HG03342 (cell line): ENCODE data around the gene PRKG2.
"Not testable (repeated sequence)": the region's sequence is repeated elsewhere in the genome, so short reads cannot be mapped to it uniquely, and the experiment has no call there.

Experiments
- ATAC-seq: cut with Tn5 transposase; IDR thresholded peaks from one replicate; pipeline ENCODE4 v1.9.1; 2021; ENCODE audit warnings: mild to moderate bottlenecking, moderate library complexity; ENCODE audit not compliant: unreplicated experiment

Gene PRKG2, protein sequence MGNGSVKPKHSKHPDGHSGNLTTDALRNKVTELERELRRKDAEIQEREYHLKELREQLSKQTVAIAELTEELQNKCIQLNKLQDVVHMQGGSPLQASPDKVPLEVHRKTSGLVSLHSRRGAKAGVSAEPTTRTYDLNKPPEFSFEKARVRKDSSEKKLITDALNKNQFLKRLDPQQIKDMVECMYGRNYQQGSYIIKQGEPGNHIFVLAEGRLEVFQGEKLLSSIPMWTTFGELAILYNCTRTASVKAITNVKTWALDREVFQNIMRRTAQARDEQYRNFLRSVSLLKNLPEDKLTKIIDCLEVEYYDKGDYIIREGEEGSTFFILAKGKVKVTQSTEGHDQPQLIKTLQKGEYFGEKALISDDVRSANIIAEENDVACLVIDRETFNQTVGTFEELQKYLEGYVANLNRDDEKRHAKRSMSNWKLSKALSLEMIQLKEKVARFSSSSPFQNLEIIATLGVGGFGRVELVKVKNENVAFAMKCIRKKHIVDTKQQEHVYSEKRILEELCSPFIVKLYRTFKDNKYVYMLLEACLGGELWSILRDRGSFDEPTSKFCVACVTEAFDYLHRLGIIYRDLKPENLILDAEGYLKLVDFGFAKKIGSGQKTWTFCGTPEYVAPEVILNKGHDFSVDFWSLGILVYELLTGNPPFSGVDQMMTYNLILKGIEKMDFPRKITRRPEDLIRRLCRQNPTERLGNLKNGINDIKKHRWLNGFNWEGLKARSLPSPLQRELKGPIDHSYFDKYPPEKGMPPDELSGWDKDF

DNA sequence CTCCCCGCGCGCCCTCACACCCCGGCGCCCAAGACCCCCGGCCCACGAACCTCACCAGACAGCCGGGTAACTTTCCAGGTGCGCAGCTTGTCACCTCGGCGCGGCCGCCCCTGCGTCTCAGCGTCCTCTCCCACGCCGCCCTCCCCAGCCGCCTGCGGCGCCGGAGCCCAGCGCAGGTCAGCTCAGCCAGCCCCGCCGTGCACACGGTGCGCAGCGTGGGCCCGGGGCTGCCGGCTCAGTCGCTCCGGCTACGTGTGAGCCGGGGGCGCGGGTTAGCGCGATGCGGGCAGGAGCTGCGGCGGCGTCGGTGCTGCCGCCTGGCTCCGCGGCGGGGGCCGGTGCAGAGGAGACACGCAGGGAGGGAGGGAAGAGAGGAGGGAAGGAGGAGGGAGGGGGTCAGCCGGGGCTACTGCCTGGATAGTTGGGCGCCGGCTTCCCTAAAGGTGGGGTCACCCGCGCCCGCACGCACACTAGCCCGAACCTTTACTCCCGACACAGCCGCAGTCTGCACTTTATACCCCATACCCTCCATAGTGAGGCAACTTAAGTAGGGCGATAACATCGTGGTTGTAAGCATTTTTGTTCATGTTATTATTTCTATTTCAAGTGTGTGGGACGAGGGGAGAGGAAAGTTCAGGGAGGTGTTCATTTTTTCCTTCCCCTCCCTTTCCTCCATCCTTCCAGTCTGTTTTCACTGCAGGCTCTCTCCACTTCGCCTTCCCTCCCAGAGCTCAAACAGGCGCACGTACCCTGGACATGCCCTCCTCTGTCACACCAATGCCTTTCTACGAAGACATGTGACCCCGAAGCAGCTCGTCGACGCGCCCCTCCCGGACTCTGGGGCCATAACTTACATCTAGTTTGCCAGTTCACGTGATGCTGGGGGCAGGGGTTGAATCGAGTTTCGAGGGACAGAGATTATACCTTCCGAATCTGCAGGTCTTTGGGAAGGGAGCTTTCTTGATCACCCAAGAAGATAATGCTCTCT is at the start of gene PRKG2:
TSS of gene PRKG2 (minus strand) at position 342 of the 988 bp plus-strand sequence. CDS start 10,175 bp downstream, outside the sequence.
- no peak for ATAC-seq

DNA sequence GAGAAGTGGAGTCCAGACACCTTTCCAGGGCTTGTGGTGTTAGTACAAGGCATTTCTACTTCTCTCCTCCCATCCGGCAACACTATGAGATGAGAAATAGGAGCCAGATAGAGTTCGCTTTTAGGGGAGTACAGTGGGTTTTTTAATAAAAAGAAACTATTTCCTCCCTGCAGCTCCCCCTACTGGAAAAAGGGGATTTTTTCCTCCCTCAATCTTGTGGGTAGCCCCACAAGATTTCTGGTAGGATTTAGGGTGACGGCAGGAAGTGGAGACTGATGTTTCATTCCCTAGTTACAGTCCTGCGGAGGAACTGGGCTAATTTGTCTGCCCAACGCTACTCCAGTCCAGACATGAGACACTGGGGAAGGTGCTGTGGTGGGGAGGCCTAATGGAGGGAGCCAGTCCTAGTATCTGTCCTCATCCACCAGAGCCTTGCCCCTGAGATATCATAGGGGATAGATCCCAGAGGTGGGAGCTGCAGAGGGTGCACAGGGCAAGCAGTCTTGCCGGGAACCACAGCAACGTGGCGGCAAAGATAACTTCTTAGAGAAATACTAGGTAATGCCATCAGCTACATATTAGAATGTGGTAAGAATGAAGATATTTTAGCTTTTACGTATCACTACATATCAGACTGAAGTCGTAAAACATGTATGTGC is 45.5 kb upstream of the PRKG2 start:
- ATAC-seq, result no peak

DNA sequence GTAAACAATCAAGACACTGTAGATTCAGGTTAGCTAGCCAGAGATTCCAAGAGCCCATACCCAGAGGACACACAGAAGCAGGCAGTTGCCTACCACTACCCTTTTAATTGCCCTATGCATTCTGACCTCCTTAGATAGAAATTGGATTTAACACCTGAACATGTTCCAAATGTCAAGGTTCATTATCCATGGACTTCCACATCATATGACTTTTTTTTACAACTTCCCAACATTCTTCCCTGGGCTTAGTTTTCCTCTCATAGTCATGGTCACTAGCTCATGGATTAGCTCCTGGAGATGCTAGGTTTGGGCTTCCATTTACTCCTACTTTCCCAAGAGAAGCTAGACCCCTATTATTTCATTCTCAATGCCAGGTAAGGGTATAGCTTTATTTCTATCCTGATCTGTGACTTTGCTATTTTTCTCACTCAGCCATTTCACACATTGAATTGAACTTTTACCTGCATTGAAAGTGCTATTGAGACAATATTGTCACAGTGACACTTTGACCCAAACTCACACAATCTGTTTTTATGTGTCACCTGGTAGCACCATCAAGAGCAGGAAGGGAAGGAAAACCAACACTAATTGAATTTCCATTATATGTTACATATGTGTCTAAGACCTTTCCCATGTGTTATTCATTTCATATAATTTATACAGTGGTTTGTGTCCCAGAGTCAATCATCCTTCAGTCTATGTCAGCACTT is 44.0 kb upstream of the PRKG2 start:
- no peak for ATAC-seq

DNA sequence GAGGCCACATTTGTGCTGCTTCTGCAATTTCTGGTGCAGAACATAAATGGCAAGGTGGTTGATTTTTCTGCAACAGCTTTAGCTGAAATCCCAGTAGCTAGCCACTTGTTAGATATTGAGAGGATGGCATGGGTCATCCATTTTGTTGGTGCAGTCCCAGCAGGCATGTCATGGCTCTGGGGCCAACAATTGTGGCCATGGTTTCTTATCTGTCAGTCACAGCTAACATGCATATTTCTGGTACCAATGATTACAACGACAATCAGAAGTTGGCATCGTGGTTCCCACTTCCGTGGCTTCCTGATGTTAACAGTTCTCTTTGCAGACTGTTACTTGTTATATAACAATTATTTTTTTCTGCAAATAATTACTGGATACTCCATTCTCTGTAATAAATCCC is 42.8 kb upstream of the PRKG2 start:
- ATAC-seq, result no peak

DNA sequence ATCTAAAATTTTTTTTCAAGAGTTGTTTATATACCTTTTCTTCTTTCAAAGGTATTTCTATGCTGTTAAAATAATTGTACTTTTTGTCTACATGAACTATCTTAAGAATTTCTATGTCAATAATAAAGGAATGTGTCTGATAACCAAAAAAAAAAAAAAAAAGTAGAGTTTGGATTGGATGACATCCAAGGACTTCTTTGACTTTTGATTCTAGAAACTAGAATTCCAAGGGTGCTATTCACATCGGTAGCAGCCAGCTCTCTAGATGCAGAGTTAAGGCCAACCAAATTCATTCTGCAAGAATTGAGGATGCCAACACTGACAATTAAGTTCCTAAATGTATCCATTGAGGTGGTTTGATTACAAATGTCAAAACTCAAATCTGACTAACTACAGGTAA is 42.0 kb upstream of the PRKG2 start:
- no peak for ATAC-seq

DNA sequence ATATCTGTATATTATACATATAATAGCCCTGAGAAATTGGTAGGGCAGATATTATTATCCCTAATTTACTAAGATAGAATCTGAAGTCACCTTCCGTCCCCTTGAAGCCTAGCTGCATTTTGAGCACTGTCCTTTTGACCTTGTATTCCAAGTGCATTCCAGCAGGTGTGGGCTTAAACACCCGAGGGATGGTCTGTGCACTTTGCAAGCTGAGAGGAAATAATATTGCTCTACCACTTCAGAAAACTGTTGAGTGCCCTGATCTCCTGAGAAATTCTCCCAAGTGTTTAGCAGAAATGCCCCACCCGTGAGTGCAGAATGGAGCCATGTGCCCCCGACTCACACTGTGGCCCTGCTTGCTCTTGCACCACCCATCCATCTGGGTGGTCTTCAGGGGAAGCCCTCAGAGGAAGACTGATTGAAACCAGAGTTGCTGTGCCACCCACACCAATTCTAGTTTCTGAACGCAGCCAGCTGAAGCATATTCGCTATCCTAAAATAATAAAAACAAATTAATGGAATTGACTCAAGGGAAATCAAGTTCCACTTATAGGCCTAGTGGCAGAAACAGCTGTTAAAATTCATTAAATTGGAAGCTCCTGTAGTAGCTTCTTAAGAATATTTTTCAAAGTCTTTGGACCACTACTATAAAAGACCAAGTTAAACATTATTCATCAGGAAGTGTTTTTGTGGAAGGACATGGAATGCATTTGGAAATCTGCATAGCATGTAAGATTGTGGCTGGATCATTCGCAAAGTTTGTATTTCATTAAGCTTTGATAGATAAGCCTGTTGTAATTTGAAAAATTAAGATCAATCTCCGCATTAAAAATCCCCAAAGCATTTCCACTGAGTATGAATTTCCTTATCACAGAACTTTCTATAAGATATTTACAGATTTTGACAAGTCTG is 41.3 kb upstream of the PRKG2 start:
- no peak for ATAC-seq

DNA sequence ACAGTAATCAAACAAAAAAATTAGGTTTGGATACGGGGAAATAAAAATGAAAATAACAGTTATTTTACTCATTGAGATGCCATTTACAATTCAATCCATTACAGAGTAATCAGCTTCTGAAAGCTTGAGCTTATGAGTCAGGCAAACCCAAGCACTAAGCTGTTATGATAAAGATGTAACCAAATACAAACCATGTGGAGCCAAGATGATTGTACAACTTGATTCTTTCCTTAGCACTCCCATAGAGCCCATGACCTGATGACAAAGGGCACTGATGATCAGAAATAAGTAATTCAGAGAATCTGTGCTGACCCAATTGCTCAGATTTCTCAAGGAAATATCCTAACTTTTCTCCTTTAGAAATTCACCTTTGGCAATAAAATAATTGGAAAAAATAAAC is 40.5 kb upstream of the PRKG2 start:
- ATAC-seq, result no peak

DNA sequence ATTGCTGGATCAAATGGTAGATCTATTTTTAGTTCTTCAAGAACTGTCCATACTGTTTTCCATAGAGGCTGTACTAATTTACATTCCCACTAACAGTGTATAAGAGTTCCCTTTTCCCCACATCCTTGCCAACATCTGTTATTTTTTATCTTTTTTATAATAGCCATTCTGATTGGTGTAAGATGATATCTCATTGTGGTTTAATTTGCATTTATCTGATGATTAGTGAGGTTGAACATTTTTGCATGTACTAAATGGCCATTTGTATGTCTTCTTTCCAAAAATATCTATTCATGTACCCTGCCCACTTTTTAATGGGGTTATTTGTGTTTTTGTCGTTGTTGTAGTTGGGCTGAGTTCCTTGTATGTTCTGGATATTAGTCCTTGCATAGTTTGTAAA is 35.4 kb upstream of the PRKG2 start:
- ATAC-seq, result no peak

DNA sequence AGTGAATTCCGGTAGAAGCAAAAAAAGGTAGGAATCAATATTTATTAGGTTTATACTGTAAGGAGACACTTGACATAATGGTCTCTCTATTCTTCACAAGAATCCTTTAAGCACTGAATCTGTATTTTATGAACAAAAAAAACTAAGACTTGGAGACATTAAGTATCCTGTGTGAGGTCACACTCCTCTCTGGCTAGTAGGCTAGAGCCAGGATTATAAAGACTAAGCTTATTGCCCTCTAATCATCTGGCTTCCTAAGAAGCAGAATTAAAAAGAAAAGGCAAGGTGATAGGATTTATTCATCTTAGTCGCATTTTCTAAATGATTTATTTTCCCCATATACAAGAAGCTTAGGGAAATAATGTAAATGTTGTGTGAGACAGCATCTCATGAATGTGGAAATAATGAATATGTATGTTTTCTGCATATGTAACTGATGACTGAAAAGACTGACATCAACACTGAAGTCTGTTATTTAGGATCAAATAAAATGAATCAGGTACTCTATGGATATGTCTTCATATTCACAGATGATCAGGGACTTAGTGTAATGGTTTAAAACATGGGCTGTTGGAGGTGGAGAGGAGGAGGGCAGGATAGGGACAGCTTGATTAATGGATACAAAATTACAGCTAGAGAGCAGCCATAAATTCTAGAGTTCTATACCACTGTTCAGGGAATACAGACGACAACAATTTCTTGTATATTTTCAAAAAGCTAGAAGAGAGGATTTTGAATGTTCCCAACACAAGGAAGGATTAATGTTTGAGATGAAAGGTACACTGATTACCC is 30.4 kb upstream of the PRKG2 start:
- ATAC-seq, result no peak

DNA sequence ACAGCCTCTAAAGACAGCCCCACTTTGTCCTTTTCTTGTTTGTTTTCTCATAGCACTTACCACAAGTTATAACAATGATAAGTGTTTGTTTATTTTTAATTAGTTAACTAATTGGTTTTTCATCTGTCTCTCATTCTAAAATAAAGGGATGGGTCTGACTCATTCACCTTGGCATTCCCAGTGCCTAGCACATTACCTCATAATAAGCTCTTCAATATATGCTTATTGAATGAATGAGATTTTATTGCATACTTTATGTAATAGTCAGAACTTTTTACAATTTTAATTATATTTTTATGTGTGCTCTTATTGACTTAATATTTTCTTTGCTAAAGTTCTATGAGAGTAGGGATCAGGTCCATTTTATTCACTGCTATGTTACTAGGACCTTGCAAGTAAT is 22.8 kb upstream of the PRKG2 start:
- ATAC-seq, result no peak

DNA sequence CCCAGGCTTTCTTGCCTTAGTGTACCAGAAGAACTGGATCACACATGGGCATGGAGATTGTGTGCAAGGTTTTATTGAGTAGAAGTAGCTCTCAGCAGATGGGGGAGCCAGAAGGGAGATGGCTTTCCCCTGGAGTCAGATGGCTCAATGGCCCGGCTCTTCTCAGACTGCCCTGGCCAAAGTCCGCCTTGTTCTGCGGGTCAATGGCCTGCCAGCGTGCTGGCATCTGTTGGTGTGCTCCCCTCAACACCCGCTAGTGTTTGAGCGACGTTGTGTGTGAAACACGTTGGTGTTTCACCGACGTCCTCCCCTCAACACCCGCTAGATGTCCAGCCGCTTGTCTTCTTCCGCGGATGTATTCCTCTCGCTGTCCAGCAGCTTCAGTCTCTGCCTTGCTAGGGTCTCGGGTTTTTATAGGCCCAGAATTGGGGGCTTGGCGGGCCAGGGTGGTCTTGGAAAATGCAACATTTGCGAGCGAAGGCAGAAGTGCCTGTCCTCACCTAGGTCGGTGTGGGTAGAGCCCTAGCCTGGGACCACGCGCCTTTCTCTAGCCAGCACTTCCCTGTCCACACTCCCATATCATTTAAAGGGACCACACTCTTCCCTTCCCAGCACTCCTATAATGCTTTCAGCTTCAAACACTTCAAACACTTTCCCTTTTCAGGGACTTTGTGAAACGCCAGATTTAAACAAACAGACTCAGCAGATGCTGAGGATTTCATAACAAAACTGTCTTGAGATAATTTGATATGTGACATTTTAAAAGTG is 21.1 kb upstream of the PRKG2 start:
- no peak for ATAC-seq

DNA sequence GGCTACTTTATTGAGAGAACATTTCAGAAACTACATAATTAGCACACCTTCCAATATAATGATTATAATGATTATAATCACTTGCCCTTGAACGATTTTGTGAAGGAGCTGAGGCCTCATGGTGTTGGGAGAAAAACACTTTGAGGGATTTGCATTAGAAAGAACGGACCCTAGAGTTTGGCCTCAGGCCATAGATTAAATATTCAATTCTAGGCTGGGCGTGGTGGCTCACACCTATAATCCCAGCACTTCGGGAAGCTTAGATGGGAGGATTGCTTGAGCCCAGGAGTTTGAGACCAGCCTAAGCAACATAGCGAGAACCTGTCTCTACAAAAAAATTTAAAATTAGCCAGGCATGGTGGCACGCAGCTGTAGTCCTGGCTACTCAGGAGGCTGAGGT is 12.9 kb upstream of the PRKG2 start:
- no peak for ATAC-seq

DNA sequence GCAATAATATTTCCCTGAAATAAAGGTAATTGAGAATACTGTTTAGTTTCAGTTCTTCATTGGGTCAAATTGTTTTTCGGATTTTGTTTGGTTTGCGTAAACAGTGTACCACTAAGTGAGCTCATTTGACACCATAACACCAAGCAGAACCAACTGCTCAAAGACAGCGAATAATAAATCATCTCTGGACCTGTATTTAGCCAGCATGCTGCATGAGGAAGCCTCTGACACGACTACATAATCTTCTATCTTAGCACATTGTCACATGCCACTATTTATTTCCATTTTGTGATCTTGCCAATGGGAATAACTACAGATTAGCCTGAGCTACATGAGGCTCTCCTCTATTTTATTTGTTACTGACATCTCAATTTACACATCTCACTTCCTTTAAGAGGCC is 12.1 kb upstream of the PRKG2 start:
- ATAC-seq, result no peak

DNA sequence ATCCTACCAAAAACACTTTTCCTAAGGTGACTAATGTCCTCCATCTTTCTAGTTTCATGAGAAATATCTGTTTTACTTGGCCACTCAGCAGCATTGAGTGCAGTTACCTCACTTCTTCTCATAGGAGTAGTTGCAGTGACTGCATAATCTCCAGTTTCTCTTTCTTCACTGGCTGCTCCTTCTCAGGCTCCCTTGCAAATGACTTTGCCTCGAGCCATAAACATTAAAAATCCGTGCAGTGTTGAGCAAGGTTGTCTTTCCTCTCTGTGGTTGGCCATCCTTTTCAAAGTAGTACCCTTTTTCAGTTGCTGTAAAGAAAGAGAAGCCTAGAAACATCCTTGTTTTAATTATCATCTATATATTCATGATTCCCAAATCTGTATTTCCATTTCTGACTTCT is 10.2 kb upstream of the PRKG2 start:
- ATAC-seq, result no peak

DNA sequence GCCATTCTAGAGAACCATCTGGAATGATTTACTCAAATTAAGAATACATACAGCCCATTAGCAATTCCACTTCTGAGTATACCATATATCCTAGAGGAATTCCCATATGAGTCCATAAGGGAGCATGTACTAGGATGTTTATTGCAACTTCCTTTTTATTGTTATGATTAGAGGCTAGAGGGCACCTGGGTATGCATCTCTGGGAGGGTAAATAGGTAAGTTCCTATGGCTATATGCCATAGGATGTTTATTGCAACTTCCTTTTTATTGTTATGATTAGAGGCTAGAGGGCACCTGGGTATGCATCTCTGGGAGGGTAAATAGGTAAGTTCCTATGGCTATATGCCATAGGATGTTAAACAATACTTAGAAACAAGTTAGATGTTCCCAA is 7.1 kb upstream of the PRKG2 start:
- not testable (repeated sequence) for ATAC-seq

DNA sequence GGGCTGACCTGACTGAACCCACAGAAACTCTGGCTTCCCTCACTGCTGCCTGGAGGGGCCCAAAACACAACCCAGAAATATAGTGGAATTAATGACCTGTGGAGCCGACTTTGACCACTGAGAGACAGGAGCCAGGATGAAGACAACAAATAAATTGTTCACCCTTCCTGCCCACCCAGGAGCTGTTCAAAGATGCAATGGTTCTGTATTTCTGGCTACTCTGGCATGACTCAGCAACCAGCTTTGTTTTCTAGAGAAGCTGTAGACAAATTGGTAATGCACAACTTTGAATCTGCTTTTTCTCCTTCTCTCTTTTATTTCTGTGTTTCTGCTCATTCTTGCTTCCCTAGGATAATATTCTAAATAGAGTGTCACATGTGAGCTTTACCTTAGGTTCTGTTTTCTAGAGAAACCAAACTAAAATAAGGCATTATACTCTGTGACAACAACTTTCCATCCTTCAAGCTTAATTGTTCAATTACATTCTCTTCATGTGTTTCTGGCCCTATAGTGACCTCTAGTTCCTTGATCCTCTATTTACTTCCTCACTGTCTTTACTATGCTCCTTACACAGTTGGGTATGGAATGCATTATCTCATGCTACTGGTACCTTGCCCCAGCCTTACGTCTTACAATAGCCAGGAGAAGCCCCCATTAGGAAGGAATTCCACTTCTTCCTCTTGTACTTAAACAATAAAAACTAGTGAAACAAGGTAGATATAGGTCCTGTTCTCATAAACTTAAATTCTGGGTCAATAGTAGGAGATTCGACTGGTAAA is 6.5 kb upstream of the PRKG2 start:
- no peak for ATAC-seq

DNA sequence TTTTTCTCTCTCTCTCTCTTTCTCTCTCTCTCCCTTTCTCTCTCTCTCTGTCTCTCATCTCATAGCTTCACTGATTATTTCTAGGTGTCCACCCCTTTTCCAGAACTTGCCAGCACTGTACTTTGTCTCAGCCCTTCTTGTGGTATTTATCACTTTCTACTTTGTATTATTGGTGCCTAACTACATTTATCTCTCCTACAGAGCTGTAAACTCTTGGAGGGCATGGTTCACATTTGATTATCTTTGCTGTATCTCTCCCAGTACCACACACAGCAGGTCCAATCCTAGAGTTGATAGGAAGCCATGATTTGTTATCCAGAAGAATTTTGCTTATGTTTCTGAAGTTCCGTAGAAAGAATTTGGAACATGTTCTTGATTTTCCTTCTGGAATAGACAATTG is 5.2 kb upstream of the PRKG2 start:
- ATAC-seq, result no peak
